ENCODE data around the gene GUCY2F.

GUCY2F gene

GRCh38 chrX:109399831-109400230 is 82.1 kb downstream of the GUCY2F start:
- DNase-seq (ENCODE audit: low read depth) = no peak
- TF ChIP-seq CTCF (IDR thresholded peaks at IDR 0.05; ENCODE audit: control insufficient read depth, insufficient read depth, low read depth, low read length, missing control alignments) = no peak
- H3K4me3 ChIP-seq (ENCODE audit: control insufficient read depth, low read depth, low read length) = no peak overlapping the region

- DNase-seq (ENCODE audit: low read depth) = no peak
- no peak for TF ChIP-seq CTCF (IDR thresholded peaks at IDR 0.05; ENCODE audit: control insufficient read depth, insufficient read depth, low read depth, low read length, missing control alignments)
Observed at GRCh38 chrX:109398833-109399232, 83.1 kb downstream of the GUCY2F start.

GRCh38 chrX:109398061-109398460 is 83.8 kb downstream of the GUCY2F start:
- no peak for DNase-seq (ENCODE audit: low read depth)
- no peak overlapping the region for H3K4me3 ChIP-seq (ENCODE audit: control insufficient read depth, low read depth, low read length)
- no peak for TF ChIP-seq CTCF (IDR thresholded peaks at IDR 0.05; ENCODE audit: control insufficient read depth, insufficient read depth, low read depth, low read length, missing control alignments)

More at GRCh38 chrX:109398833-109399232, 83.1 kb downstream of the GUCY2F start:
- H3K4me3 ChIP-seq (ENCODE audit: control insufficient read depth, low read depth, low read length) = no peak overlapping the region

- no peak overlapping the region for H3K4me3 ChIP-seq (ENCODE audit: control insufficient read depth, low read depth, low read length)
- DNase-seq (ENCODE audit: low read depth) = no peak
- no peak for TF ChIP-seq CTCF (IDR thresholded peaks at IDR 0.05; ENCODE audit: control insufficient read depth, insufficient read depth, low read depth, low read length, missing control alignments)
Observed at GRCh38 chrX:109393859-109394258, 88.0 kb downstream of the GUCY2F start.

GRCh38 chrX:109392895-109393294 is 89.0 kb downstream of the GUCY2F start:
- H3K4me3 ChIP-seq (ENCODE audit: control insufficient read depth, low read depth, low read length) = no peak overlapping the region
- DNase-seq (ENCODE audit: low read depth) = no peak
- no peak for TF ChIP-seq CTCF (IDR thresholded peaks at IDR 0.05; ENCODE audit: control insufficient read depth, insufficient read depth, low read depth, low read length, missing control alignments)

- no peak overlapping the region for H3K4me3 ChIP-seq (ENCODE audit: control insufficient read depth, low read depth, low read length)
- no peak for TF ChIP-seq CTCF (IDR thresholded peaks at IDR 0.05; ENCODE audit: control insufficient read depth, insufficient read depth, low read depth, low read length, missing control alignments)
- DNase-seq (ENCODE audit: low read depth) = no peak
Observed at GRCh38 chrX:109390556-109390955, 91.3 kb downstream of the GUCY2F start.

- H3K4me3 ChIP-seq (ENCODE audit: control insufficient read depth, low read depth, low read length) = no peak overlapping the region
- DNase-seq (ENCODE audit: low read depth) = no peak
- TF ChIP-seq CTCF (IDR thresholded peaks at IDR 0.05; ENCODE audit: control insufficient read depth, insufficient read depth, low read depth, low read length, missing control alignments) = no peak
Observed at GRCh38 chrX:109389917-109390316, 92.0 kb downstream of the GUCY2F start.
